HG02798 (cell line): ENCODE results near the gene PPP1CA.

Experiments
- ATAC-seq: cut with Tn5 transposase; IDR thresholded peaks from one replicate; pipeline ENCODE4 v1.9.1; 2021; ENCODE audit warnings: mild to moderate bottlenecking; ENCODE audit not compliant: unreplicated experiment, poor library complexity

Gene PPP1CA

GRCh38 chr11:67401495-67402191 is at the start of gene PPP1CA:
Gene PPP1CA (minus strand): TSS chr11:67401858. CDS start chr11:67401782, 76 bp downstream.
- ATAC-seq, result peak; percentile 79

DNA sequence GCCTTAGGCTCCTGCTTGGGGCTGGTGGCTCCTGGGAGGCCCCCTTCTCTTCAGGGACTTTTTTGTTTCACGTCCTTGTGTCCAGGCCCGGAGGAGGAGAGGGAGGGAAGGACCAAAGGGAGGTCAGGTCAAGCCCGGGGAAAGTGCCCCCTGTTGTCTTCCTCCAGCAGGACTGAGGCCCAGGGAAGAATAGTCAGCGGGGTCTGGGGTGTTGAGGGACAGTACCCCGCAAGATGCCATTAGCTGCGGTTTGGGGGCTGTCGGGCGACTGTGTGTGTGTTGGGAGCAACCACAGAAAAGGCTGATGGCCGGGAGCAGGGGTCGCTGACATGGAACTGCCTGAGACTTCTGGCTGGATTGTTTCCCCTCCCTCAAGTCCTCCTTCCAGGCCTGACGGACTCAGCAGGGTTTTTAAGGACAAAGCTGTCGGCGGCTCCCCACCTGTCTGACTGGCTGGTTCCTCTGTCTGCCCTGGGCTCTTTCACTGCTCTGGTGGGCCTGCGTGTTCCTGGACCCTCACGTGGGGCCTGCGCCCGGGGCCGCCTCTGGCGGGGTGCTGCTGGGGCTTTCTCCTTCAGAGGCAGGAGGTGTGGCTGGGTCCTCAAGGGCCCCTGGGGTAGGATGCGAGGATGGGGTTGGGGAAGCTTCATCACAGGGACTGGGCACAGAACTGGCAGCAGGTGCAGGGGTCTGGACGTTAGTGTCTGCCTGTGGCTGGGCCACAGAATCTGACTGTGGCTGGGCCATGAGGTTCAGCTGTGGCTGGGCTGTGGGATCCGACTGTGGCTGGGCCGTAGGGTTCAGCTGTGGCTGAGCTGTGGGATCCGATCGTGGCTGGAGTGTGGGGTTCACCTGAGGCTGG is 49.4 kb upstream of the PPP1CA start:
- no peak for ATAC-seq

GRCh38 chr11:67449116-67449844 is 47.6 kb upstream of the PPP1CA start:
- ATAC-seq, result no peak

GRCh38 chr11:67448220-67448609 is 46.6 kb upstream of the PPP1CA start:
- ATAC-seq, result no peak

DNA sequence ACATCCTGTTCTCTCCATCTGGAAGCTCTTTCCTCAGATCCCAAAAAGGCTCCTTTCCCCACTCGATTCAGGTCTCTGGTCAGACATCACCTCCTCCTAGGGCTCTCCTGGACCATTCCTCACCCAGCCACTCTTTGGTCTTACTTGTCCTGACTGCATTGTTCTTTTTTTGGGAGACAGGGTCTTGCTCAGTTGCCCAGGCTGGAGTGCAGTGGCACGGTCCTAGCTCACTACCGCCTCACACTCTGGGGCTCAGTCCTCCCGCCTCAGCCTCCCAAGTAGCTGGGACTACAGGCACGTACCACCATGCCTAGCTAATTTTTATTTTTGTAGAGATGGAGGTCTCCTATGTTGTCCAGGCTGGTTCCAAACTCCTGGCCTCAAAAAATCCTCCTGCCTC is 43.9 kb upstream of the PPP1CA start:
- no peak for ATAC-seq

- ATAC-seq, result no peak
These were observed 41.1 kb upstream of the PPP1CA start for GRCh38 chr11:67442504-67443404.

DNA sequence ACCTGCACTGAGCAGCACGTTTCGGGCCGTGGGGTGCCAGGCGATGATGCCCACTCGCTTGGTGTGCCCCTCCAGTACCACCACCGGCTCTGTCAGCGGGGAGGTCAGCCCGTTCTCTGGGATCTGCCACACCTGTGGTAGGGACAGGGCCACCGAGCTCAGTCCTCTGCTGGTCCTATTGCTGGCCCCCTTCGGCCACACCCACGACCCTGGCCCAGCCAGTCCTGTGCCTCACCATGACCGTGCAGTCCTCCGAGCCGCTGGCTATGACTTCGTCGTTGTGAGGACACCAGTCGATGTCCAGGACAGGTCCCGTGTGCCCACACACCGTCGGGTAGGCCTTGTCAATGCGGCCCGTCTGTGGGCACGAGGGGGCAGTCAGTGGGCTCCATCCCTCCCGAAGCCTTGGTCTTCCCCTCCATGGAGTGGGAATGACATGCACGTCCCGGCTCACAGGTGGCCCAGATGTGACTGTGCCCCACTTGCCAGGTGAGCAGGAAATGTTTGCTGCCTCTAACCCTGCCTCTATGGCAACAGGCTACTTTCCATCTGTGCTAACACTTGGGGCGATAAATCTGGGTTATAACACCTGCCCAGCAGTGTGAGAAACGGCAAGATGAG is 40.2 kb upstream of the PPP1CA start:
- ATAC-seq, result no peak

DNA sequence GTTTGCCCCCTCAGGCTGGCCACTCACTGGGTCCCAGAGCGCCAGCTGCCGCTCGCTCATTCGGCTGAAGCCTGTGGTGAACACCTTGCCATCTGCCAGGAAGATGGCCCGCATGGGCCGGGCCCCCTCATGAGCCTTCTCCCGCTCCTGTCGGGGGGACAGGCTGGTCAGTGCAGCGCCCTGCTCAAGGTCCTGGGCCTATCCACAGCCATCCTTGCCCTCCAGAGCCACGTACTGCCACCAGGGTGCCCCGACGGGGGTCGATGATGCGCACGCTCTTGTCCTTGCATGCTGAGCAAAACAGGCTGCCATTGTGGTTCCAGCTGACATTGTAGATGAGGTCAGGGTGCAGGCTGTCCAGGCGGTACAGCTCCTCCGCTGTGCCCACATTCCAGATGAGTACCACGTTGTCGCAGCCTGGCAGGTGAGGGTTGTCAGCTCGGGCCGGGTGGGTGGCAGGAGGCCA is 39.5 kb upstream of the PPP1CA start:
- no peak for ATAC-seq

DNA sequence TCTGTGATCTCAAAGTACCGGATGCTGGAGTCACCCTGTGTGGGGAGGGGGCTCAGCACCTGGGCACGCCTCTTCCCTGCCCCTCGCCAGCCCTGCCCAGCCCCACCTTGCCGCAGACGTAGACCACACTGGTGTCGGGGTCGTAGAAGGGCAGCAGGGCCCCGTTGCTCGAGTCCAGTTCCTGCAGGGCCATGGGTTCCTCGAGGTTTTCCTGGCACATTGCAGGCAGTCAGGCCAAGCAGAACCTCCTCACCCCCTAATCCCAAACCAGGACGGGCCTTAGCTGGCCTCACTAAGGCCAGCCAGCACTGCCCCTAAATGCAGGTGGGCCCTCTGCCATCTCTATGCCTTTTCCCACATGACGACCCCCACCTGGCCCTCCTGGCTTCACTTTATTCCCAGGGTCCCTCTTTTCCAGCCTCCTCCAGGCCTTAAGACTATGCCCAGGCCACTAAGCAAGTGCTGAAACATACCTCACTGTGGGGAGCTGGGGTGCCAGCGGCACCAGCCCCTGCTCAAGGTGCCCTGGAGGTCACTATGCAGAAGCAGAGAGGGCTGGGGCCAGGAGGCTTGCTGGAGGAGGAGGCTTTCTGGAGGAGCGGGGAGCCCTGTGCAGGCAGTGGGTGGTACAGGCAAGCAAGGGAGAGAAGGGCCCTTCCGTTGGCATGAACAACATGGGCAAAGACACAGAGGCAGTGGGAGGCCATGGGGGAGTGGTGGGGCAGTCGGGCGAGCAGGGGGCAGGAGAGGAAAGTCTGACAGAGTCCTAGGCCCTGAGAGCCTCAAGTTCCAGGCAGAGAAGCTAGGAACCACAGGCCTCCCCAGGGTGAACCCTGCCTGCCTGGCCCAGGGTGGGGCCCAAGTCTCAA is 38.8 kb upstream of the PPP1CA start:
- ATAC-seq, result no peak

- ATAC-seq, result no peak
These were observed 37.9 kb upstream of the PPP1CA start for GRCh38 chr11:67439321-67440228.

DNA sequence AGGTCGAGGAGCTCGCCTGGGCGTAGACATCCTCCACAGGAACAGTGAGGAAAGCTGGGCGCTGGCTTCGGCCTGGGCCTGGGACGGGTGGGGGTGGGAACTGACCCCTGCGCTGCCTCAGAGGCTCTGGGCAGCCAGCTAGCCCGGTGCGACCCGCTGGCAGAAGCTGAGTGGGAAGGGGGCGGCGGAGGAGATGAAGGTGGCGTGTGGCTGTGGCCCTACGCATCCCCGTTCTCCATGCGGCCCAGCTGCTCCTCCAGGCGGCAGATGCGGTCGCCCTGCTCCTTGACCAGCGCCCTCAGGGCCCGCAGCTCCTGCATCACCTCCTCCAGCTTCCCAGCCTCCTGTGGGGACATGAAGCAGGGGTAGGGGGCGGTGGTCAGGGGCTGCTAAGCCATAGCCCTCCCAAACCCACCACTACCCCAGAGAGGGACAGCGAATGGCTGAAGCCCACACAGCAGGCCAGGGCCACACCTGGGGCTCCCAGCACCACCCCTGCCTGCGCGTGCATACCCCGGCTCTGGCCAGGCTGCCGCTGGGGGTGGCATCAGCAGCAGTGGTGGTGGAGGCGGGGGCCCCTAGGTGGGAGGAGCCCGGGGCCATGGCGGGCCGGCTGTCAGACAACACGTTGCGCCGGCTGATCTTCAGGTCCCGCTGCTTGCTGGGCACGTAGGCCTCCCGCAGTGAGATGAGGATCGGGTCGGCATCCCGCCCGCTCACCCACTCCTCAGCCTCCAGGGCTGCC is 36.7 kb upstream of the PPP1CA start:
- ATAC-seq, result peak; percentile 32

GRCh38 chr11:67437809-67438157 is 36.1 kb upstream of the PPP1CA start:
- no peak for ATAC-seq

DNA sequence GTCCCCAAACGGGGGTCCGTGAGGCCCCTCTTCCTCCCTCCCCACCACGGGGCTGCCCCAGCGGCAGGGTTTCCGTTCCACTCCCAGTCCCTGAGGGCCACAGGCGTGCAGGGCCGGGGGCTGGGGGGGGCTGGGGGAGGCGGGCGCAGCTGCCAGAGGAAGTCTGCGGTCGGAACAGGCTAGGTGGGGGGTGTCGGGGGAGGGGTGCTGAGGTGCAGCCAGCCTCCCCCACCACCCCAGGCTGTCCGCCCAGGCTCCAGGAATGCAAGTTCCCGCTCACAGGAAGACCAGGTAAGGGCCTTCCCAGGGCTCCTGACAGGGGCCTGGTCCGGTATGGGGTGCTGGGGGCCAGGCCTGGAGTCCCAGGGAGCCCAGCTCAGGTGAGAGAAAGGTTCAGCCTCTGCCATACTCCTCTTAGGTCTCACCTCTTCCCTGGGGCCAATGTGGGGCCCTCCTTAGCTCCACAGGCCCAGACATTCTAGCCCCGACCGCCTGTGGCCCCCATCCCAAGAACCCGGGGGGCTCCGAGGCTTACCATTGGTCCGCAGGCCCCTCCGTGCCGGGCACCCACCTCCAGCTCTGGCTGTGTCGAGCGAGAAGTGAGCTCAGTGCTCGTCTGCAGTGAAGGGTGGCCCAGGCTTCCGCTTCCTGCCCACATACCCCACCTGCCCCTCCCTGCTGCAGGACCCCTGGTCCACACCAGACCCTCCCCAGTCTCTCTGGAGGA is 35.6 kb upstream of the PPP1CA start, which contains the start of gene PTPRCAP:
Gene PTPRCAP, minus strand, starts transcription at position 601 of the 727 bp plus-strand sequence. Its CDS starts 63 bp downstream, at position 538.
- peak; percentile 15 for ATAC-seq

GRCh38 chr11:67436459-67437081 is 34.9 kb upstream of the PPP1CA start:
- no peak for ATAC-seq

- ATAC-seq, result no peak
These were observed 34.2 kb upstream of the PPP1CA start for GRCh38 chr11:67435727-67436458.
